ENCODE data around the gene DCUN1D3.
A peak's percentile ranks its signal among the peaks of the same experiment; 100 is the strongest.

The DCUN1D3 gene

GRCh38 chr16:20859229-20859628, 40.9 kb downstream of the DCUN1D3 start:
- Mint-ChIP-seq H3K9me3 (no peaks in the 10 kb centered on the region), H3K27me3 (no peaks in the 10 kb centered on the region), H3K27ac (no peak overlapping the region), H3K36me3 (peaks cover 38% of the 10 kb centered on the region), H3K4me1 (peaks cover 18% of the 10 kb centered on the region), H3K4me3 (no peak overlapping the region)
- CTCF ChIA-PET: no interaction called here
- no peak for DNase-seq

GRCh38 chr16:20857281-20857680, 42.9 kb downstream of the DCUN1D3 start:
- Mint-ChIP-seq H3K27ac (no peak overlapping the region), H3K27me3 (no peaks in the 10 kb centered on the region), H3K4me1 (peaks cover 14% of the 10 kb centered on the region), H3K36me3 (peaks cover 31% of the 10 kb centered on the region), H3K4me3 (no peak overlapping the region), H3K9me3 (no peaks in the 10 kb centered on the region)
- no peak for DNase-seq
- CTCF ChIA-PET: no interaction called here

DNA sequence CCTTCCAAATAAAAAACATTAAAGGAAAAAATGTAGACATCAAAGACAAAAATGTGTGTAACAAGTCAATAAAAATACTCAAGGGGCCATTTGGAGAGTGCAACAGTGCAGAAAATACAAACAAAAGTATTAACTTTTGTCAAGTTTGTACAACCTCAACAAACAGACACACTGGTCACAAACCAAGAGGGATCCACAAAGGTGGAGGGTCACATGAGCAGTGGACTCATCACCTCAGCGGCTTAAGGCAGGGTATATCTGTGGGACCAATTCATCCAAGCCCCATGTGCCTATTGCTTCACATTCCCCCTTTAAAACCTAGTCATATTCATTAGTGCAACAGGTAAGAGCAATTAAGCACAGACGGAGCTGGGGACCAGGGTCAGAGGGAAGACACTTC, 45.2 kb downstream of the DCUN1D3 start:
- Mint-ChIP-seq H3K4me3 (no peak overlapping the region), H3K36me3 (peaks cover 24% of the 10 kb centered on the region), H3K27ac (no peak overlapping the region), H3K9me3 (no peaks in the 10 kb centered on the region), H3K4me1 (peaks cover 24% of the 10 kb centered on the region), H3K27me3 (no peaks in the 10 kb centered on the region)
- DNase-seq: no peak
- CTCF ChIA-PET: no interaction called here

GRCh38 chr16:20853981-20854620, 46.1 kb downstream of the DCUN1D3 start:
- Mint-ChIP-seq H3K36me3 (peaks cover 20% of the 10 kb centered on the region), H3K27ac (no peak overlapping the region), H3K9me3 (no peaks in the 10 kb centered on the region), H3K4me3 (no peak overlapping the region), H3K27me3 (no peaks in the 10 kb centered on the region), H3K4me1 (peaks cover 26% of the 10 kb centered on the region)
- CTCF ChIA-PET: interaction anchor here (0.8 kb wide), 1 partner anchor 21 kb away, joined by 3 read pairs; no protein-coding TSS in a partner anchor
- no peak for DNase-seq

GRCh38 chr16:20853143-20853542, 47.0 kb downstream of the DCUN1D3 start:
- no peak overlapping the region for H3K27ac Mint-ChIP-seq
- H3K36me3 Mint-ChIP-seq: peaks cover 20% of the 10 kb centered on the region
- no peaks in the 10 kb centered on the region for H3K9me3 Mint-ChIP-seq
- DNase-seq: no peak
- H3K4me3 Mint-ChIP-seq: no peak overlapping the region
- no peaks in the 10 kb centered on the region for H3K27me3 Mint-ChIP-seq
- CTCF ChIA-PET: interaction anchor here (1.9 kb wide), 1 partner anchor 91 kb away, joined by 7 read pairs; no protein-coding TSS in a partner anchor
- peaks cover 26% of the 10 kb centered on the region for H3K4me1 Mint-ChIP-seq

DNA sequence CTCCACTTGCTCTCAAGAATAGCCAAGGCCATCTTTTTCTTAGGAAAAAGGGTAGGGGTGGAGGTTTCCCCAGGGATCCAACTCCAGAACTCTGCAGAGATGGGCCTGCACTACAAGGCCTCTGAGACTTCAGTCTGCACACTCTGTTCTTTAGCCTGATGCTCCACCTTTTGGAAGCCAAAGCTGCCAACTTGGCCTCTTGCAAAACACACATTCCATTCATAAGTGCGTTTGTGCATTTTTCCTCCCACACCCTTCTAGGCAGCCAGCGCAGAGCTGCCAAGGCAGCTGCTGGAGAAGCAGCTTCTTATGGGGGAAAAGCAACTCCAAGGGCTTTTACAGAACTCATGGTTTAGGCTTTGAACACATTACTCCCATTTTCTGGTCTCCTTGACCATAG, 48.6 kb downstream of the DCUN1D3 start:
- H3K9me3 Mint-ChIP-seq: no peaks in the 10 kb centered on the region
- CTCF ChIA-PET: interaction anchor here (1.8 to 4.6 kb wide), 8 partner anchors 16 to 233 kb away, joined by 7 to 30 read pairs (median 18); partner anchors contain the start of genes DCUN1D3 and LYRM1

GRCh38 chr16:20850981-20851380, 49.2 kb downstream of the DCUN1D3 start:
- DNase-seq: no peak
- Mint-ChIP-seq H3K27me3 (no peaks in the 10 kb centered on the region), H3K4me1 (peaks cover 15% of the 10 kb centered on the region), H3K4me3 (no peak overlapping the region), H3K36me3 (peaks cover 12% of the 10 kb centered on the region), H3K9me3 (no peaks in the 10 kb centered on the region), H3K27ac (no peak overlapping the region)
- CTCF ChIA-PET: interaction anchor here (0.6 to 4.6 kb wide), 26 partner anchors 16 to 339 kb away, joined by 3 to 30 read pairs (median 6); partner anchors contain the start of genes DCUN1D3 and LYRM1

More for the DNA sequence above, 48.6 kb downstream of the DCUN1D3 start:
- H3K27ac Mint-ChIP-seq: no peak overlapping the region
- peaks cover 19% of the 10 kb centered on the region for H3K4me1 Mint-ChIP-seq
- H3K27me3 Mint-ChIP-seq: no peaks in the 10 kb centered on the region
- peaks cover 16% of the 10 kb centered on the region for H3K36me3 Mint-ChIP-seq
- no peak overlapping the region for H3K4me3 Mint-ChIP-seq
- DNase-seq: no peak

- no peaks in the 10 kb centered on the region for H3K9me3 Mint-ChIP-seq
- no peak overlapping the region for H3K4me3 Mint-ChIP-seq
- CTCF ChIA-PET: interaction anchor here (0.9 to 4.6 kb wide), 29 partner anchors 15 to 340 kb away, joined by 3 to 30 read pairs (median 5); partner anchors contain the start of genes DCUN1D3 and LYRM1
- H3K4me1 Mint-ChIP-seq: peaks cover 23% of the 10 kb centered on the region
- no peaks in the 10 kb centered on the region for H3K27me3 Mint-ChIP-seq
- peaks cover 14% of the 10 kb centered on the region for H3K36me3 Mint-ChIP-seq
- no peak overlapping the region for H3K27ac Mint-ChIP-seq
- peak; percentile 74 for DNase-seq
These were observed 50.4 kb downstream of the DCUN1D3 start for GRCh38 chr16:20849589-20850390.

GRCh38 chr16:20847550-20847949, 52.6 kb downstream of the DCUN1D3 start:
- H3K36me3 Mint-ChIP-seq: peaks cover 20% of the 10 kb centered on the region
- H3K9me3 Mint-ChIP-seq: no peaks in the 10 kb centered on the region
- CTCF ChIA-PET: interaction anchor here (0.8 to 4.6 kb wide), 7 partner anchors 9 to 233 kb away, joined by 3 to 27 read pairs (median 3); partner anchors contain the start of gene REXO5
- H3K27me3 Mint-ChIP-seq: no peaks in the 10 kb centered on the region
- H3K4me1 Mint-ChIP-seq: peaks cover 40% of the 10 kb centered on the region
- no peak for DNase-seq
- H3K4me3 Mint-ChIP-seq: no peak overlapping the region
- no peak overlapping the region for H3K27ac Mint-ChIP-seq

- Mint-ChIP-seq H3K4me3 (no peak overlapping the region), H3K9me3 (no peaks in the 10 kb centered on the region), H3K27me3 (no peaks in the 10 kb centered on the region), H3K27ac (no peak overlapping the region), H3K4me1 (peaks cover 40% of the 10 kb centered on the region), H3K36me3 (peaks cover 23% of the 10 kb centered on the region)
- CTCF ChIA-PET: interaction anchor here (1.1 to 1.4 kb wide), 2 partner anchors 39 to 224 kb away, joined by 3 to 4 read pairs; partner anchors contain the start of gene REXO5
- DNase-seq: no peak
These were observed 53.6 kb downstream of the DCUN1D3 start for GRCh38 chr16:20846551-20846950.

- CTCF ChIA-PET: interaction anchor here (0.7 to 3.0 kb wide), 3 partner anchors 29 to 238 kb away, joined by 3 to 14 read pairs (median 8); no protein-coding TSS in a partner anchor
- Mint-ChIP-seq H3K9me3 (no peaks in the 10 kb centered on the region), H3K27ac (no peak overlapping the region), H3K4me3 (no peak overlapping the region), H3K27me3 (no peaks in the 10 kb centered on the region), H3K4me1 (peaks cover 39% of the 10 kb centered on the region), H3K36me3 (peaks cover 23% of the 10 kb centered on the region)
- no peak for DNase-seq
These were observed 54.1 kb downstream of the DCUN1D3 start for GRCh38 chr16:20846030-20846429.

GRCh38 chr16:20844588-20844987, 55.6 kb downstream of the DCUN1D3 start:
- Mint-ChIP-seq H3K4me1 (peaks cover 28% of the 10 kb centered on the region), H3K27me3 (no peaks in the 10 kb centered on the region), H3K36me3 (peaks cover 24% of the 10 kb centered on the region), H3K4me3 (no peak overlapping the region), H3K27ac (peak overlapping the region; percentile 76), H3K9me3 (no peaks in the 10 kb centered on the region)
- CTCF ChIA-PET: interaction anchor here (1.1 to 3.0 kb wide), 4 partner anchors 31 to 239 kb away, joined by 5 to 14 read pairs (median 6); partner anchors contain the start of genes ERI2 and REXO5
- DNase-seq: peak; percentile 55

DNA sequence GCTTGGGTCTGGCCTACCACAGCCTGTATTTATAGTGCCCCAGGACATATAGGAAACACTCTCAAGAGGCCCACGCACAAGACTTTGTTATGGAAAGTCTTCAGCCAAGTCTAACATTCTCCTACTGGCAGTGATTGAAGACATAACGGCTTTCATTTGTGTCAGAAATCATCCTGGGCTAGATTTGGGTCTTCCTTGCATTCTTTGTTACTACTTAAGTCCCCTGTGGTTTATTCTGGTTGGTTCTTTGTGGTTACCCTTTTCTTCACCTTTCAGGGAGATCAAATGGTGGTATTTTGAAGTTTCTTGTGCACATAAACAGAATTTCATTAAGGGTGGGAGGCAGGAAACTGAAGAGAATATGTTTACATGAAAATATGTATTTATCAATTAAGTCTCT, 56.1 kb downstream of the DCUN1D3 start:
- peaks cover 26% of the 10 kb centered on the region for H3K36me3 Mint-ChIP-seq
- H3K9me3 Mint-ChIP-seq: no peaks in the 10 kb centered on the region
- peak overlapping the region; percentile 76 for H3K27ac Mint-ChIP-seq
- H3K4me3 Mint-ChIP-seq: peak overlapping the region; percentile 5
- DNase-seq: no peak
- peaks cover 30% of the 10 kb centered on the region for H3K4me1 Mint-ChIP-seq
- H3K27me3 Mint-ChIP-seq: no peaks in the 10 kb centered on the region
- CTCF ChIA-PET: interaction anchor here (1.1 to 3.0 kb wide), 4 partner anchors 31 to 240 kb away, joined by 5 to 14 read pairs (median 6); partner anchors contain the start of genes ERI2 and REXO5

DNA sequence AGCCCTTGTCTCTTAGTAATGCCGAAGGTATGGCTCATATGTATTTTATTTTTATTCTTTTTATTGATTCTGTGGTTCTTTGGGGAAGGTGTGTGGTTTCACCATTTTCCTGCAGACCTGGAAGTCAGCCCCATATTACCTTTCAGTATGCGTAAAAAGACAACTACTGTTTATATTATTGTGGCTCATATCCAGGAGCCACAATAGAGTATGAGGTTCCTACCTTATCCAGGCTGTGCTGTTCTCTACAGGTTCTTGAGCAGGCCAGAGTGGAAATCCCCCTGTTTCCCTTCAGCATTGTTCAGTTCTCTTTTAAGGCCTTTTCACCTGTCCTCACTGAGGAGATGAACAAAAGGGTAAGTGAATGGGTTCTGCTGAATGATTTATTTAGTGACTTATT, 60.7 kb downstream of the DCUN1D3 start:
- CTCF ChIA-PET: no interaction called here
- Mint-ChIP-seq H3K27ac (no peak overlapping the region), H3K36me3 (peaks cover 55% of the 10 kb centered on the region)

More for the DNA sequence above, 60.7 kb downstream of the DCUN1D3 start:
- H3K4me1 Mint-ChIP-seq: peaks cover 17% of the 10 kb centered on the region
- H3K9me3 Mint-ChIP-seq: peaks cover 9% of the 10 kb centered on the region
- no peak for DNase-seq
- H3K4me3 Mint-ChIP-seq: no peak overlapping the region
- no peaks in the 10 kb centered on the region for H3K27me3 Mint-ChIP-seq

Measured in activated naive CD4-positive, alpha-beta T cell treated with anti-CD3 and anti-CD28 coated beads, Interleukin-2, amount 10 ng/mL, durations not matched to agents 7 days and 5 days (primary cell).